Activated T-helper 9 cell treated with anti-CD3 and anti-CD28 coated beads, Interleukin-2, amount 50 U/mL, for 16 hours (primary cell): ENCODE results near the gene LRFN2.

Source experiments
- DNase-seq: peaks from one replicate; pipeline ENCODE4 v3.0.0-alpha.2; 2020; ENCODE audit warnings: low read depth

The LRFN2 gene

GRCh38 chr6:40398810-40399477 is 188.2 kb downstream of the LRFN2 start:
- no peak for DNase-seq

DNA sequence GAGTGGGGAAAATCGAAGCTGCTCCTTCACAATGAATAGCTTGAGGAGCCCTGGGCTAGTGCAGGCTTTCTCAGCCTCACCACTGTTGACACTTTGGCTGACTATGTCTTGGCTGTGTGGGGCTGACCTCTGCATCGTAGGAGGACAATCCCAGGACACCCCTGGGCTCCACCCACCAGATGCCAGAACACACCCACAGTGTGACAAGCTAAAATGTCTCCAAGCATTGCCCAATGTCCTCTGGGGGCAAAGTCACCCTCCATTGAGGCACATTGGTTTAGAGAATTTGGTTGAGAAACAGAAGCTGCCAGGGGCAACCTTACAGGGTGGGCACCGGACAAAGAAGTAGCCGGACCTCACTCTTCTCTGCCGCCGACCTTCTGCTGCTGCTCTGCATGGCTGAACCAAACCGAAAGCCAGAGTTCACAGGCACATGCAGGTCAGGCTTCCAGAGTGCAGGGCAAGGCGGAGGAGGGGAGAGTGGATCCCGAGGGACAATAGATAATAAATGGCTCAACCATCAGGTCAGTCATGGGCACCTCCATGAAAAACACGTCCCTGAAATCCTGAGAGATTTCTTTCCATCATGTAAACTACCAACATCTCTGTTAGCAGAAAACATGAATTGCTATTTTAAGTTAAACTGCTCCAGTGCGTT is 189.0 kb downstream of the LRFN2 start:
- DNase-seq: no peak

- DNase-seq: no peak
Measured at GRCh38 chr6:40397287-40398033, 189.7 kb downstream of the LRFN2 start.

DNA sequence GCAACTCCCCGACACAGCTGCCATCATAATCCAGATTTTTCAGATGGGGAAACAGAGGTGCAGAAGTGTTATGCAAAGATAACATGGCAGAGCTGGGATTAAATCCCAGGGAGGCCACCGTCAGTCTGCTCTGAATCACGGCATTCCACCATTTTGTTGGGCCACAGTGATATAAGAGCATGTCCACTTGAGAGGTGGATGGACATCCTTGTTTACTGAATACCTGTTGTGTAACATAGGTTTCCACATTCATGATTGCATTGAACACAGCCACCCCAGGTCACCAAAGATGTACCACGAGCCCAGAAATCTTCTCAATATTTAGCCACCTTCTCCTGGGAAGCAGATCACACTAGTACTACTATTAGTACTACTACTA is 191.5 kb downstream of the LRFN2 start:
- DNase-seq: no peak

- no peak for DNase-seq
Measured at GRCh38 chr6:40395066-40395697, 192.0 kb downstream of the LRFN2 start.

- no peak for DNase-seq
Measured at GRCh38 chr6:40394381-40394780, 192.8 kb downstream of the LRFN2 start.

- DNase-seq: no peak
Measured at GRCh38 chr6:40393641-40394040, 193.5 kb downstream of the LRFN2 start.

GRCh38 chr6:40392589-40392988 is 194.6 kb downstream of the LRFN2 start:
- no peak for DNase-seq

DNA sequence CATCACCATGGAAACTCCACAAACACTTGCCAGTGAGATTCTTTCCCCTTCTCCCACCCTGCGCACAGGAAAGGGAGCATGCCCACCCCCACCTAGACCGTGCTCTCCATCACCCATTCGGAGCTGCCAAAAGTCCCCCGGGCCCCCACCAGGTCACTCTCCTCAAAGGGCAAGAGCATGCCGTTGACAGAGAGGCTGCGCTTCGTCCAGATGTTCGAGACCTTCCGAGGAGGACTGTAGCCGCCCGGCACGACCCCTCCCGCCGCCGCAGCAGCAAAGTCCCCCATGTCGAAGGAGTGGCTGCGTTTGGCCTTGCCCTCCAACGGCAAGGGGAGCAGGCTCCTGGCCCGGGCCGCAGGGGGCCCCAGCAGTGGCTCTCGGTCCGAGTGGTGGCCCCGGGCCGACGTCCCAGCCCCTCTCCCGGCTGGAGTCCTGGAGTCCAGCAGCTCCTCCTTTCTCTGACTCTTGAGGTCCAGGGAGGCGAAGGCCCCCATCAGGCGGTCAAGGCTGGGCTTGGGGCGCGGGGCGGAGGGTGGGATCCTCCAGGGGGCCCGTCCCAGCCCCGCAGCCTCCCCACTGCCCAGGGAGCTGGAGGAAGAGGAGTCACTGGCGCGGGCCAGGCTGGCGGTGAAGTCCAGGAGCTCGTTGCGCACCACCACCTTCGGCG is 195.2 kb downstream of the LRFN2 start:
- DNase-seq: no peak

GRCh38 chr6:40391086-40391485 is 196.1 kb downstream of the LRFN2 start:
- no peak for DNase-seq

DNA sequence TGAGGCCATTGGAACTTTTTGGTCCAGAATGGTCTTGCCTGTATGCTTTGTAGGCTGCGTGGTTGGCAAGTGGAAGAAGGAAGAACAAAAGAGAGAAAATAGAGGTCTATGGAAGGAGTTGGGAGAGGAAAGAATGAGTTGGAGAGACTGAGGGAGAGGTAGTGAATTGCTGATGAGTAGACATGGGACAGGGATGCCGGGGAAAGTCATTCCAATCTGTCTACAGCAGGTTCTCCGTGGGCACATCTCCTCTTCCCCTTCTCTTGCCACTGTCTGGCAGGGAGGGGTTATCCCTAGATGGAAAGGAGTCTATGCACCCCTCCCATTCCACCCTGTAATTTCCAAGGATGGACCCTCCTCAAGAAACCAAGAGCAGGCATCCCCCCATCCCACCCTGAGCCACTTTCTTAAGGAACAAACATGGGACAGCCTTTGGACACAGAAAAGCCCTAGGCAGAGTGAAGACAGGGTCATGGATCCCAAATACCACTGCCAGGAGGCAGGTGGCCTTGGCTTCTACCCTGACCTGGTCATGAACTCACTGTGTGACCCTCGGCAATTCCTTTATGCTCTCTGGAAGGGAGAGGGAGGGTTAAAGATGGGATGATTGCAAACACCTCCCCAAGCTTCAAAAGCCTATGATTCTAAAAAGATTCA is 196.9 kb downstream of the LRFN2 start:
- no peak for DNase-seq

DNA sequence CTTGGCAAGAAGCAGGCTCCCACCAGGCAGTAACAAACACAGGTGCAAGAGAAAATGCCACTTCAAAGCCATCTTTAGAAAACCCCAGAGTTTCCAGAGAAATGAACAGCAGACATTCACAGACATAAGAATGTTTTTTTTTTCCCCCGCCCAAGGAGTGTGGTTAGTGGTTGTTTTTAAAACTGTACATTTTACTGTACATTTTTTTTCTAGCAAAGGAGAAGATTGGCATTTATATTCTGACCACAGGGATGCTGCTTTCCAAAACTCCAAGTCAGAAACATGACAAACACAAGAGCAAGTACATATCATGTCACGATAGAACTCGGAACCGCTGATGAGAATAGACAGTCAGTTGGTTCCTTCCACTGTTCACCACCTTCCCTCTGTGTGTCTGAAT is 197.9 kb downstream of the LRFN2 start:
- no peak for DNase-seq

DNA sequence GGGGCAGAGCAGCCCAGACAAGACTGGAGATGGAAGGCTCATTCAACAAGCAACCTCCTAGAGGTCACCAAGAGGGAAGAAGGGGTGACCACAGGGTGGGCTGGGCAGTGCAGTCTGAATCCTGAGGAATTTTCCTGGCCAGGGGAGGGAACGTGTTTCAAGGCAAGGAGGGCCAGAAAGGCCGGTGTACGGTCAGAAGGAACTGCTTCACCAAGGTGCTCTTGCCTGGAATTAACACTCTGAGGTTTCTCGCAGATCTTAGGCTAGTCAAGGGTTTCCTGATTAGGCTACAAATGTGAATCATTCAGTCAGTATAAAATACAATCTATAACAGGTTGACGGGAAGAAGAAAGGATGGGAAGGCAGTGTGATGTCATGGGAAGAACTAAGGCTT is 199.3 kb downstream of the LRFN2 start:
- no peak for DNase-seq

GRCh38 chr6:40387127-40387870 is 199.9 kb downstream of the LRFN2 start:
- no peak for DNase-seq

DNA sequence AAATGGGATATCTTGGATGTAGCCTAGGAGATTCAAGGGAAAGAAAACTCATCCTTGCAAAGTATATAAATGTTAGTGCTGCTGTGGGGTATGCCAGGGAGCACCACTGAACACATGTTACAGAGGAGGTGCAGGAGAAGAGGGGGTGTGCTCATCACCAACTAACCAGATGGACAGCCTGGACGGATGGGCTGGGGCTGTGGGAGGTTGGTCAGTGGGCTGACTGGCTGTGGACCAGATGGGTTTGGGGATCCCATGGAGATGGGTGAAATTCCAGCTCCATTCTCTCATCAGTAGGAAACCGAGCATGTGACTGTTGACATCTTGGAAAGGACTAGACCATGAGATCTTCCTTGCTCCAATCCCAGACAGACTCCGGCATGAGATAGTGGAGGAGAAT is 201.0 kb downstream of the LRFN2 start:
- DNase-seq: no peak

GRCh38 chr6:40383348-40384115 is 203.6 kb downstream of the LRFN2 start:
- no peak for DNase-seq

- DNase-seq: no peak
Measured at GRCh38 chr6:40380271-40380670, 206.9 kb downstream of the LRFN2 start.

DNA sequence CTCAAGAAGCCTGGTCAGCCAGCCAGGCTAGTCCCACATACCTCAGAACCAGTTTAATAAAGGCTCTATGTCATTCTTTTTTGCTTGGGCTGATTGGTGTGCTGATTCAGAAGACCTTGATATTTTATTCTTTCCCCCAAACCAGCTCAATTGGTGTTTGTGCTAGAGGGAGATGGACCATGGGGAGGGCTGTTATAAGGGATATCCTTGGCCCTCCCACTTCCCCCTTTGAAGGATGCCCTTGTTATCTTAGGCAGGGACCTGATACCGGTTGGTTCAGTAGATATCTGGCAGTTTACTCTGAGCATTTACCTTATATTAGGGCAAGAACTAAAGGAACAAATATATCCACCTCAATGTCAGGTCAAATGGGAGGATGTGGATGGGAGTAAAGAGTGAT is 207.4 kb downstream of the LRFN2 start:
- no peak for DNase-seq

GRCh38 chr6:40378725-40379074 is 208.5 kb downstream of the LRFN2 start:
- no peak for DNase-seq

DNA sequence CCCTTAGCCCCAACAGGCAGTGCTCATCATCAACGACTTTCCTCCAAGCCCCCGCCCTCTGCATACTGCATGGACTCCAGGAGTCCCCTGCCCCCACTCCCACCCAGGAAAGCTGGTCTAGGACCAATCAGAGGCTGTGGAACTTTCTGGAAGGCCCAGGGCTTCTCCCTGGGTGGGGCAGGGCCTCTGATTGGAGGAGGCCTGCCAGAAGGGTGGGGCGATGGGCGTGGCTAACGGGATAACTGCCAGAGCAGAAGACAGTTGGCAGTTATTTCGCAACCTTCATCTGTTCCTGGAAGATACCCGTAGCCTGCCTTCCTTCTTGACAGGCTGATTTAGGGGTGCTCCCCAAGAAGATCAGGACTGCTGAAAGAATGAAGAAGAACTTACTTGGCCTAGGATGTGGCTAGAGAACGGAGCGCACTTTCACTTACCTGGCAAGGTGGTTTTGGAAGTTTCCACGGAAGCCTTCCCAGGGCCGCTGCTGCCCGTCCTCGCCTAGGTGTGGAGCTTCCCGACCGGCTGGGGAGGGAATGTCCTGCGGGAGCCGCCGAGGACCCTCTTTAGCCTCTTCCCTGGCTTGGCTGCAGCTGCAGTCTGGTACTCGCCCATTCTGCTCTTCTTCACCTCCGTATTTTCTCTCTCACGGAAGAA is 209.0 kb downstream of the LRFN2 start:
- DNase-seq: no peak
